T-helper 22 cell (primary cell): ENCODE measurements around the gene NRG4.
"Not testable (repeated sequence)": the region's sequence is repeated elsewhere in the genome, so short reads cannot be mapped to it uniquely, and the experiment has no call there.

Experiments
- DNase-seq: peaks from one replicate; pipeline ENCODE4 v3.0.0-alpha.2; 2020; ENCODE audit warnings: low read depth

NRG4 gene

GRCh38 chr15:75992897-75993296 lies 19.3 kb downstream of the NRG4 start:
- no peak for DNase-seq

- DNase-seq = no peak
Measured at GRCh38 chr15:75989875-75990274, 22.3 kb downstream of the NRG4 start.

GRCh38 chr15:75989045-75989444 lies 23.2 kb downstream of the NRG4 start:
- no peak for DNase-seq

DNA sequence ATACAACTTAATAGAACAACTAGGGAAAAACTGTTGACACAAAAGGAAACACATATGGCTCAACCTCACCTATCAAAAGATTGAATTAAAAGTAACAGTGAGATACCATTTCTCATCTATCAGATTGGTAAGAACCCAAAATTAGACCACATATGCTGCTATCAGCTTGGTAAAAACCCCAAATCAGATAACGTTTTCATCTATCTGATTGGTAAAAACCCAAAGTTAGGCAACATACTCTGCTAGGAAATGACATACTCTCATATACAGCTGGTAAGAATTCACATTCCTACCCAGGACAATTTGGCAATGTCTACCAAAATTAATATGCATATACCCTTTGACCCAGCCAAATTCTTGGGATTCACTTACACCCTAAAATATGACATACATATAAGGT lies 26.3 kb downstream of the NRG4 start:
- DNase-seq = no peak

GRCh38 chr15:75984706-75985105 lies 27.5 kb downstream of the NRG4 start:
- not testable (repeated sequence) for DNase-seq

- DNase-seq = no peak
Measured at GRCh38 chr15:75982468-75982867, 29.8 kb downstream of the NRG4 start.

- DNase-seq = no peak
Measured at GRCh38 chr15:75981149-75981815, 30.9 kb downstream of the NRG4 start.

GRCh38 chr15:75976766-75977165 lies 35.5 kb downstream of the NRG4 start:
- not testable (repeated sequence) for DNase-seq

- DNase-seq = no peak
Measured at GRCh38 chr15:75966073-75966472, 46.2 kb downstream of the NRG4 start.

DNA sequence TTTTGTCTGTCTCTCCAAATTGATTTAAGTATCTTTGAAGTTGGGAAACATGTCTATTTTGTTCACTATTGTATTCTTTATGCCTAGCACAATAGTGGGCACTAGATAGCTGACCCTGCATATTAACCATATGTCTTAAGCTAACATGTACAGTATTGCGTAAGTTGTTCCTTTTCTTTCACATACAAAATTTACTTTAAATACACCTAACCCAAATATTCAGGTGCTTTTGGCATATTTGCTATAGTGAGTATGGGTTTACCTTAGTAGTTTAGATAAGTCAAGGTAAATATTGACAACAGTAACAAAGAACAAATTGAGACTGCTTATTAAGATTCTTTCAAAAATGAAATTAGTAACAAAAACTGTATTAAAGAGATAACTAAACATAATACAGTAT lies 50.9 kb downstream of the NRG4 start:
- no peak for DNase-seq

DNA sequence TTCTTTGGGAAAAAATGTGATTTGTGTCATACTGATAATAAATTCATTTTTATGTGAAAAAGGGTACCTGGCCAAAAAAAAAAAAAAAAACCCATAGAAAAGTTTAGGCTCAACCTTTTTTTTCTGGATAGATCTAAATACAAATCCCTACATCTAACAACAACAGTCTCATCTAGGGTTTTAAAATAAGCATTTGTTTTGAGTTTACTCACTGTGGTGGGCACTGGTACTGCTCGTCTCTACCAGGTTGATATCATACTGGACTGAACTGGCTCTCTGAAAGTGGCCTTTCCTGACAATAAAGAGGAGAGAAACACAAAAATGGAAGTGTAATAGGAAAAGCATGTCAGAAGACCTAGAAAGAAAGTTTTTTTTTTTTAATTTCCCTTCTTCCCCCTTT lies 56.5 kb downstream of the NRG4 start:
- DNase-seq = no peak

- no peak for DNase-seq
Measured at GRCh38 chr15:75952525-75952924, 59.7 kb downstream of the NRG4 start.

DNA sequence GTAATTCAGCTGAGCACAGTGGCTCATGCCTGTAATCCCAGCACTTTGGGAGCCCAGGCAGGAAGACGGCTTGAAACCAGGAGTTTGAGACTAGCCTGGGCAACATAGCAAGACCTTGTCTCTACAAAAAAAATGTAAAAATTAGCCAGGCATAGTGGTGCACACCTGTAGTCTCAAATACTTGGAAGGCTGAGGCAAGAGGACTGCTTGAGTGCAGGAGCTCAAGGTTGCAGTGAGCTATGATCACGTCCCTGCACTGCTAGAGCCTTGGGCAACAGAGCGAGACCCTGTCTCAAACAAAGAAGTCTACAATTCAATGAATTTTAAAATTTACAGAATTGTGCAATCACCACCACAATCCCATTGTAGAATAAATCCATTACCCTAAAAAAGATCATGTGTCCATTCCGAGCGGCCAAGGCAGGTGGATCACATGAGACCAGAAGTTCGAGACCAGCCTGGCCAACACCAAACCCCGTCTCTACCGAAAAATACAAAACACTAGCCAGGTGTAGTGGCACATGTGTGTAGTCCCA lies 63.4 kb downstream of the NRG4 start:
- DNase-seq = no peak

- DNase-seq = no peak
Measured at GRCh38 chr15:75947092-75947491, 65.1 kb downstream of the NRG4 start.

DNA sequence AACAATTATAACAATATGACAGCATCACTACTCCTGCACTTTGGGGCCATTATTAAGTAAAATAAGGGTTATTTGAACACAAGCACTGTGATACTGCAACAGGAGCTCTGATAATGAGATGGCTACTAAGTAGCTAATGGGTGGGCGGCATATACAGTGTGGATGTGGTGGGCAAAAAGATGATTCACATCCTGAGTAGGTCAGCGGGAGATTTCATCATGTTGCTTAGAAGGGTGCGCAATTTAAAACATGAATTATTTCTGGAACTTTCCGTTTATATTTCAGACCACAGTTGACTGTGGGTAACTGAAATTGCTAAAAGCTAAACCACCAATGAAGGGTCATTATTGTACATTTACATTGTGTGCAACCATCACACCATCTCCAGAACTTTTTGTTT lies 66.3 kb downstream of the NRG4 start:
- no peak for DNase-seq

DNA sequence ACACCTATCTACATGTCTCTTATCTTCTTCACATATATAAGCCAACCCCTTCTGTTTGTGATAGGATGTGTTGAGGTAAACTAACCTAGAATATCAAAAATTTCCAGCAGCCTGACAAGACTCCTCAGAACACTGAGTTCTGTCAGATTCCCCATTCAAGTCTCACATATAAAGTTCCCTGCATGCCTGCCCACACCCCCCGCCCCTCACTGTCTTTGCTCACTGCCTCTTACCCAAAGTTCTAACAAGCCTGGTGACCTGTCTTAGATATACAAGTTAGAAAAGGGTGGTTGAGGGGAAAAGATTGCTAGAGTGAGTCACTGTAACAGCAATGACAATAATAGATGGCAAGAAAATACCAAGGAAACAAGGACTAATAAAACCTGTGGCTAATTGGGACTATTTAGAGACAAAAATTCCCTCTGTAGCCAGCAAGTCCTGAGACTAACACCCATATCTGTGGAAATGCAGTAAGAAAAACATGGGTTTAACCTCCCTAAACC lies 68.5 kb downstream of the NRG4 start:
- DNase-seq = no peak

DNA sequence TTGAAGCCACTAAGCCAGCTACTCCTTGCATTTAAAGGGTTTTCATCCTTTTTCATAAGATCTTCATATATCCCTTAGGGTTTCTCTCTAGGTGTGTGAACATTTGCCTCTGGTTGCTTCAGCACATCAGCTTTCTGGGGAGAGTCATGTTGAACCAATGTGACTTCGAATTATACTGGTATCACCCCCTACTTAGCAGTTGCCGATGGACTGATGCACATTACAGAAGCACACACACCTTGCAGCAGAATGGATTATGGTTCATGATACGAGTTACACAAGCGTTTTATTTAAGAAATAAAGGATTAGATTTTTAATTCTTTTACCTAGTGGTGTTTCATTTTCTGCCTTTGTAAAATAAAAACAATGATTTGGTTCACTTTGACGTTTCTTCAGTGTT lies 69.0 kb downstream of the NRG4 start:
- no peak for DNase-seq

DNA sequence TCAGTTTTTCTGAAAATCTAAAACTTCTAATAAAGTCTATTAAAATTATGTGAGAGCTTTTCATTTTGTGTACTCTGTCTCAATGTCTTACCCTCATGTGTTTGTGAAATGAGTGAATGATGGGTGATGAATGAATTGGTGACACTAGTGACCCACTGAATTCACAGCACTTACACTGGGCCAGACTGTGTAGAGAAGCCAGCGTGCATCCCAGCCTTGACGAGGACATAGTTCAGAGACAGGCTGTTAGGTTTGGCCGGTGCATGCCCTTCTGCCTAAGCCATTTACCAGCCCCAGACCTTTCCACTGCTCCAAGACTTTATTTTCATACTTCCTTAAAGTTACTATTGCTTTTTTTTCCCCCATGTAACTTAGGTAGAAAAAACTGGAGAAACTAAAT lies 69.8 kb downstream of the NRG4 start:
- DNase-seq = no peak

DNA sequence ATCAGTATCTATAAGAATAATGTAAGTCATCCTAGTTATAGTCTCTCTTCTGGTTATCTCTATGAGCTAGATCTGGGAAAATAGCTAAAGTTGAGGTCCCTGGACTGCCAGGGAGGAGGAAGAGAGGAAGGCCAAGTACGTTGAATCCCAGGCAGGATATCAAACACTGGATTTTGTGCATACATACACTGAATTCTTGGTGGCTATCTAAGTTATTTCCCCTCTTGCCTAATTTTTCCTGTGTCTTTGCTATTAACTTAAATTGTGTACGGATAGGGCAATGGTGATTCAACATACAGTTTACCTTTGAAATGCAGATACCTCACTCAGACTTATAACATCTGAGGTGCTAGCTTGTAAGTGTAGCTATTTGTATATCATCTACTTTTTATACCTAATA lies 81.4 kb downstream of the NRG4 start:
- DNase-seq = no peak

- DNase-seq = no peak
Measured at GRCh38 chr15:75929799-75930565, 82.2 kb downstream of the NRG4 start.

GRCh38 chr15:75928680-75929608 lies 83.3 kb downstream of the NRG4 start:
- no peak for DNase-seq

GRCh38 chr15:75927601-75928000 lies 84.6 kb downstream of the NRG4 start:
- DNase-seq = no peak
